Measurements from ENCODE around the gene ALG1.

Gene ALG1

GRCh38 chr16:5071681-5072333, at the start of gene ALG1:
ALG1 (plus strand) TSS chr16:5071843; CDS start chr16:5071850, 7 bp downstream.
- DNase-seq (ENCODE audit: low read depth in 1 of 2, low spot score in 1 of 2) = peak; percentile 77 to 84

- no peak for DNase-seq (ENCODE audit: low read depth in 1 of 2, low spot score in 1 of 2)
Measured at GRCh38 chr16:5022521-5022920, 49.1 kb upstream of the ALG1 start.

GRCh38 chr16:5024632-5025031, 47.0 kb upstream of the ALG1 start:
- no peak for DNase-seq (ENCODE audit: low read depth in 1 of 2, low spot score in 1 of 2)

- no peak for DNase-seq (ENCODE audit: low read depth in 1 of 2, low spot score in 1 of 2)
Measured at GRCh38 chr16:5025171-5025632, 46.4 kb upstream of the ALG1 start.

- no peak for DNase-seq (ENCODE audit: low read depth in 1 of 2, low spot score in 1 of 2)
Measured at GRCh38 chr16:5026664-5027063, 45.0 kb upstream of the ALG1 start.

- no peak for DNase-seq (ENCODE audit: low read depth in 1 of 2, low spot score in 1 of 2)
Measured at GRCh38 chr16:5027086-5027485, 44.6 kb upstream of the ALG1 start.

GRCh38 chr16:5027575-5028235, 43.9 kb upstream of the ALG1 start:
- DNase-seq (ENCODE audit: low read depth in 1 of 2, low spot score in 1 of 2) = no peak

GRCh38 chr16:5028950-5029475, 42.6 kb upstream of the ALG1 start:
- DNase-seq (ENCODE audit: low read depth in 1 of 2, low spot score in 1 of 2) = no peak

GRCh38 chr16:5030251-5030870, 41.3 kb upstream of the ALG1 start:
- no peak for DNase-seq (ENCODE audit: low read depth in 1 of 2, low spot score in 1 of 2)

- DNase-seq (ENCODE audit: low read depth in 1 of 2, low spot score in 1 of 2) = no peak
Measured at GRCh38 chr16:5031601-5032000, 40.0 kb upstream of the ALG1 start.

GRCh38 chr16:5032748-5033167, 38.9 kb upstream of the ALG1 start:
- no peak for DNase-seq (ENCODE audit: low read depth in 1 of 2, low spot score in 1 of 2)

GRCh38 chr16:5033256-5034166, 38.1 kb upstream of the ALG1 start, which contains the start of gene NAGPA:
NAGPA (minus strand) TSS chr16:5033935; CDS start chr16:5033914, 21 bp downstream.
- DNase-seq (ENCODE audit: low read depth in 1 of 2, low spot score in 1 of 2) = peak; percentile 64 to 76

GRCh38 chr16:5034167-5034523, 37.5 kb upstream of the ALG1 start:
- no peak for DNase-seq (ENCODE audit: low read depth in 1 of 2, low spot score in 1 of 2)

- no peak for DNase-seq (ENCODE audit: low read depth in 1 of 2, low spot score in 1 of 2)
Measured at GRCh38 chr16:5035909-5036227, 35.8 kb upstream of the ALG1 start.

- DNase-seq (ENCODE audit: low read depth in 1 of 2, low spot score in 1 of 2) = no peak
Measured at GRCh38 chr16:5036228-5037156, 35.2 kb upstream of the ALG1 start.

- DNase-seq (ENCODE audit: low read depth in 1 of 2, low spot score in 1 of 2) = no peak
Measured at GRCh38 chr16:5040451-5040850, 31.2 kb upstream of the ALG1 start.

GRCh38 chr16:5041600-5042133, 30.0 kb upstream of the ALG1 start:
- DNase-seq (ENCODE audit: low read depth in 1 of 2, low spot score in 1 of 2) = no peak

- DNase-seq (ENCODE audit: low read depth in 1 of 2, low spot score in 1 of 2) = no peak
Measured at GRCh38 chr16:5042574-5043171, 29.0 kb upstream of the ALG1 start.

- no peak for DNase-seq (ENCODE audit: low read depth in 1 of 2, low spot score in 1 of 2)
Measured at GRCh38 chr16:5044011-5044540, 27.6 kb upstream of the ALG1 start.
